ENCODE results near the gene PMP22.

- TF ChIP-seq CTCF (IDR thresholded peaks at IDR 0.05; ENCODE audit: low read length): no peak
- no peak for TF ChIP-seq EZH2 (IDR thresholded peaks at IDR 0.05; ENCODE audit: borderline replicate concordance, low read length)
These were observed 44.1 kb upstream of the PMP22 start for GRCh38 chr17:15309236-15309635.

Measured in OCI-LY1 (cell line).